Urothelium cell line (cell line): Measurements from ENCODE around the gene ERGIC2.
"Not testable (repeated sequence)": the region's sequence is repeated elsewhere in the genome, so short reads cannot be mapped to it uniquely, and the experiment has no call there.

Experiments used
- DNase-seq: peaks from one replicate; pipeline ENCODE4 v3.0.0; 2011; ENCODE audit warnings: low spot score, mixed read lengths
- FAIRE-seq: peaks from 2 replicates; lab custom pipeline; 2011; peaks lifted over from hg19 to GRCh38; lab: Jason Lieb, UNC

The ERGIC2 gene

GRCh38 chr12:29306682-29307081 is 74.3 kb downstream of the ERGIC2 start:
- DNase-seq (no peak), FAIRE-seq (no peak)

DNA sequence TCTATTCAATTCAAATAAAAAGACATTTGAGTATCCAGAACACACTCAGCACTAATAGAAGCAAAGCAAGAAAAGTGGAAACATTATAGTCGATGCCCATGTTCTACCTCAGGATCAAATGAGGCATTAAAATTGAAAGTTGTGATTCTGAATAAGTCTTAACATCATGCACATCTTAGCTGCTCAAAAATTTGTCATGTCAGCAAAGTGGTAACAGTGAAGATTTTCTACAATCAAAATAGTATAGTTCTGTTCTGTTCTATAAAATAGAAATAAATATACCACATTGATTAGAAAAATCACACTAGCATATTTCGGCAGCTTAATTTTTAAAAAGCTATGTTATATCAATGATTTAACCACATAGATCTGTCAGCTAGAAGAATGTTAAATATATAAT is 74.7 kb downstream of the ERGIC2 start:
- DNase-seq (no peak), FAIRE-seq (no peak)

DNA sequence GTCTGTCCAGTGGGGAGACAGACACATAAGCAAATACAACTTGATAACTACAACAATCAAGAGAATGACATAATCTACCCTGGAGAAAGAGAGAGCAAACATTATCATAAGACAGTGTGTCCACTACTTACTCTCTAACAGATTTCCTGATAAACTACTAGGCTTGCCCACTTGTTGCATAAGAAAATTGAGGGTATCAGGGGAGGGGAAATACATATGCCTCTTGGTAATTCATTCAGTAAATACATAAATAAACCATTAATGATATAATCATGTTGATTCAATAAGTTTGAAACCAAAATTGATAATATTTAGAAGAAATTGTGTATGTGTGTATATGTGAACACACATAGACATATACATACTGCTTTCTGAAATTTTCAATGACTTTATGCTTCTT is 76.6 kb downstream of the ERGIC2 start:
- FAIRE-seq (no peak), DNase-seq (no peak)

GRCh38 chr12:29301114-29301513 is 79.9 kb downstream of the ERGIC2 start:
- FAIRE-seq (no peak), DNase-seq (no peak)

DNA sequence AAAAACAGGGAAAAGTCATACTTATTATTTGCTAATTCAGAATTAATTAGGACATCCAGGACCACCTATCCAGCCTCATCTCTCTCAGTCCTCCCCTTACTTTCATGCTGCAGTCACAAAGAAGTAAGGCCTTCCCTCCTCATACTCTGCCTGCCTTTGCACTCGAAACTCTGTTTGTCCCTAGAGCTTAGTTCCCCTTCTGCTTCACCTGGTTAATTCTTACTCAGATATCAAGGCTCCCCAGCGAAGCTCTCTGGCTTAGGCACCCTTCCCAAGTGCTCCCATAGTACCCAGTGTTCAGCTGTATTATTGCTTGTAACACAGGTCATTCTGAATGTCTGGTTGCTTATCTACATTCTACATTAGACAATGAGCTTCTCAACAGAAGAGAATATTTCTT is 81.3 kb downstream of the ERGIC2 start:
- FAIRE-seq, result no peak

GRCh38 chr12:29291226-29291625 is 89.7 kb downstream of the ERGIC2 start:
- no peak for FAIRE-seq

More for the DNA sequence above, 81.3 kb downstream of the ERGIC2 start:
- DNase-seq, result no peak

DNA sequence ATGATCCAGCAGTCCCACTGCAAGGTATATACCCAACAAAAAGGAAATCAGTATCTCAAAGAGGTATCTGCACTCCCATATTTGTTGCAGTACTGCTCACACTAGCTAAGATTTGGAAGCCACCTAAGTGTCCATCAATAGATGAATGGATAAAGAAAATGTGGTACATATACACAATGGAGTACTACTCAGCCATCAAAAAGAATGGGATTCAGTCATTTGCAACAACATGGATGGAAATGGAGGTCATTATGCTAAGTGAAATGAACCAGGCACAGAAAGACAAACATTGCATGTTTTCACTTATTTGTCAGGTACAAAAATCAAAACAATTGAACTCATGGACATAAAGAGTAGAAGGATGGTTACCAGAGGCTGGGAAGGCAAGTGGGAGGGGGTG is 90.5 kb downstream of the ERGIC2 start:
- not testable (repeated sequence) for DNase-seq, FAIRE-seq

More at GRCh38 chr12:29291226-29291625, 89.7 kb downstream of the ERGIC2 start:
- DNase-seq, result no peak

- DNase-seq (no peak), FAIRE-seq (no peak)
Observed at GRCh38 chr12:29288031-29288430, 92.9 kb downstream of the ERGIC2 start.

- no peak for FAIRE-seq
- no peak for DNase-seq
Observed at GRCh38 chr12:29287622-29288021, 93.3 kb downstream of the ERGIC2 start.
